PC-3 (cell line): Measurements from ENCODE around the gene NTNG1. TPM values are rescaled to one million over a fixed set of nuclear protein-coding genes. Genes with fewer than 3 reads are reported as not detected.

Experiments used
- ATAC-seq: fragments of 200-7000 bp; cut with Tn5 transposase; 2 replicates; pipeline ENCODE4 v1.9.1; 2020; ENCODE audit warnings: mild to moderate bottlenecking, moderate library complexity
- BruUV-seq: library from RNA; stranded (reverse); fragments of 400-500 nt; replicated peaks from 2 replicates; lab custom pipeline; 2021; lab: Mats Ljungman, UMichigan
- CTCF ChIA-PET: fragments of 300-600 bp; sonication (Branson Sonifier 250); formaldehyde crosslinking; loops from one replicate; lab custom pipeline; 2022; ENCODE audit warnings: antibody characterized with exemption; lab: Charles Lee
- POLR2A ChIA-PET: fragments of 300-600 bp; sonication (Branson Sonifier 250); formaldehyde crosslinking; loops from one replicate; lab custom pipeline; 2022; ENCODE audit warnings: antibody characterized with exemption; ENCODE audit not compliant: unreplicated experiment; lab: Charles Lee
- DNase-seq: peaks from one replicate; pipeline ENCODE4 v3.0.0-alpha.2; 2015
- H2AFZ ChIP-seq: fragments of 300-600 bp; sonication (generic); 2 replicates; pipeline ENCODE4 v1.6.0; 2016; ENCODE audit warnings: antibody characterized with exemption, low read length
- H3F3A ChIP-seq: fragments of 300-600 bp; sonication (generic); one replicate; pipeline ENCODE4 v1.6.0; 2017; ENCODE audit warnings: antibody characterized with exemption, low read length, control low read depth, mild to moderate bottlenecking; ENCODE audit not compliant: unreplicated experiment
- H3K27ac ChIP-seq: fragments of 300-600 bp; sonication (generic); 2 replicates; pipeline ENCODE4 v1.5.1; 2016; ENCODE audit warnings: mild to moderate bottlenecking, low read length
- H3K27me3 ChIP-seq: fragments of 300-600 bp; sonication (generic); 2 replicates; pipeline ENCODE4 v1.6.1; 2016; ENCODE audit warnings: low read length, mixed read lengths
- H3K36me3 ChIP-seq: fragments of 300-600 bp; sonication (generic); 2 replicates; pipeline ENCODE4 v1.6.1; 2016; ENCODE audit warnings: low read depth, mixed run types, low read length, mixed read lengths
- H3K4me1 ChIP-seq: fragments of 300-600 bp; sonication (generic); 2 replicates; pipeline ENCODE4 v1.5.1; 2016; ENCODE audit warnings: low read length; ENCODE audit not compliant: insufficient read depth
- H3K4me2 ChIP-seq: fragments of 300-600 bp; sonication (generic); 2 replicates; pipeline ENCODE4 v1.6.0; 2016; ENCODE audit warnings: low read length
- H3K4me3 ChIP-seq: fragments of 300-600 bp; sonication (generic); 2 replicates; pipeline ENCODE4 v1.5.1; 2016; ENCODE audit warnings: mild to moderate bottlenecking, low read length, mixed read lengths
- H3K79me2 ChIP-seq: fragments of 300-600 bp; sonication (generic); 2 replicates; pipeline ENCODE4 v1.6.1; 2017; ENCODE audit warnings: low read length, mixed read lengths
- H3K9ac ChIP-seq: fragments of 300-600 bp; sonication (generic); 2 replicates; pipeline ENCODE4 v1.6.0; 2016; ENCODE audit warnings: mild to moderate bottlenecking, low read length
- H3K9me2 ChIP-seq: fragments of 300-600 bp; sonication (generic); replicated peaks from 2 replicates; pipeline ENCODE4 v1.6.1; 2016; ENCODE audit warnings: mixed run types, low read length, mixed read lengths
- H3K9me3 ChIP-seq: fragments of 300-600 bp; sonication (generic); 2 replicates; pipeline ENCODE4 v1.6.1; 2016; ENCODE audit warnings: low read length, mixed read lengths
- H4K20me1 ChIP-seq: fragments of 300-600 bp; sonication (generic); 2 replicates; pipeline ENCODE4 v1.6.1; 2016; ENCODE audit warnings: low read length, mixed read lengths
- CTCF ChIP-seq: fragments of 300-600 bp; sonication (generic); conservative IDR thresholded peaks from 2 replicates; pipeline ENCODE4 v1.5.1; 2017; ENCODE audit warnings: antibody characterized with exemption, low read depth, mild to moderate bottlenecking, low read length
- EZH2 ChIP-seq: fragments of 300-600 bp; sonication (generic); IDR thresholded peaks from one replicate; pipeline ENCODE4 v1.6.1; 2017; ENCODE audit warnings: antibody characterized with exemption, mild to moderate bottlenecking, low read length; ENCODE audit not compliant: unreplicated experiment
- EZH2phosphoT487 ChIP-seq: fragments of 300-600 bp; sonication (generic); IDR thresholded peaks from 2 replicates; pipeline ENCODE4 v1.6.1; 2018; ENCODE audit warnings: mild to moderate bottlenecking, antibody characterized with exemption, low read length, borderline replicate concordance
- intact Hi-C: fragments of 100-400 bp; cut with micrococcal nuclease; formaldehyde crosslinking; loops from 2 replicates; pipeline ENCODE4 v1.9.0; 2023
- total RNA-seq: library from RNA; depleted of rRNA; stranded (reverse); fragments of >200 nt; gene quantifications from 2 replicates; pipeline ENCODE4 v1.2.3, GENCODE V29; 2014

Gene NTNG1
- total RNA-seq, 1 experiment from 2014 or later = 6.7 TPM

GRCh38 chr1:107342768-107343167 lies 201.9 kb downstream of the NTNG1 start:
- Histone ChIP-seq H3K4me2 (no peak overlapping the region), H3K9me2 (no peaks in the 10 kb centered on the region), H3K27ac (no peak overlapping the region), H4K20me1 (no peaks in the 10 kb centered on the region), H3K4me1 (no peaks in the 10 kb centered on the region), H2AFZ (no peak overlapping the region), H3K9me3 (no peaks in the 10 kb centered on the region), H3K9ac (no peak overlapping the region), H3K4me3 (no peak overlapping the region), H3K27me3 (no peaks in the 10 kb centered on the region), H3K36me3 (no peaks in the 10 kb centered on the region), H3F3A (no peaks in the 10 kb centered on the region), H3K79me2 (no peaks in the 10 kb centered on the region)
- ChIA-PET CTCF (no interaction called here), POLR2A (no interaction called here)
- no TSS peak for BruUV-seq
- ATAC-seq (no peak), DNase-seq (no peak)
- no peak for TF ChIP-seq EZH2
- TF ChIP-seq CTCF = no peak
- no peak for TF ChIP-seq EZH2phosphoT487
- intact Hi-C loops = no loop called here

DNA sequence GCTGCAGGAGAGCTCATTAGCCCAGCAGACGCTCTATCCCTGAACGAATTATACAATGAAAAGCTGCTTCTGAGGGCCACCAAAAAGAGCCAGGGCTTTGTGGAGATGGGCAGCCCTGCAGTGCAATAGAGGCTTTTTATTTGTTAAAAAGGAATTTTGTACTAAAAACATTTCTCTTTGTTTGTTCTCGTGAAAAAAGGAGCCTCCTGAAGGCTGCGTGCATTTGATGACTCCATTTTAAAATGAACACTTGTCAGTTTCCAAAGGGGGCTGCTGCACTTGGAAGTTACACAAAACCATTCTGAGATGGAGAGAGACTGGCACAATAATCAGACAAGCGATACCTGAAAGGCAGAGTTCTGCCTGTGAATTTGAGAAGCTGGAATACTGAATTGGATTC lies 202.8 kb downstream of the NTNG1 start:
- Histone ChIP-seq H3K9ac (no peak overlapping the region), H3K4me2 (no peak overlapping the region), H3K27ac (no peak overlapping the region), H4K20me1 (no peaks in the 10 kb centered on the region), H3K36me3 (no peaks in the 10 kb centered on the region), H3K9me2 (no peaks in the 10 kb centered on the region), H3K4me3 (no peak overlapping the region), H3K4me1 (no peaks in the 10 kb centered on the region), H3K9me3 (no peaks in the 10 kb centered on the region), H3K27me3 (no peaks in the 10 kb centered on the region), H2AFZ (no peak overlapping the region), H3K79me2 (no peaks in the 10 kb centered on the region), H3F3A (no peaks in the 10 kb centered on the region)
- no peak for DNase-seq
- intact Hi-C loops = no loop called here
- ATAC-seq = no peak
- POLR2A ChIA-PET = no interaction called here
- TF ChIP-seq EZH2 (no peak), CTCF (no peak), EZH2phosphoT487 (no peak)
- BruUV-seq = no TSS peak
- CTCF ChIA-PET = no interaction called here

GRCh38 chr1:107344268-107344760 lies 203.5 kb downstream of the NTNG1 start:
- H3K79me2 ChIP-seq = no peaks in the 10 kb centered on the region
- POLR2A ChIA-PET = no interaction called here
- H2AFZ ChIP-seq = no peak overlapping the region
- no peaks in the 10 kb centered on the region for H4K20me1 ChIP-seq
- H3K4me1 ChIP-seq = no peaks in the 10 kb centered on the region
- H3K27ac ChIP-seq = no peak overlapping the region
- H3F3A ChIP-seq = no peaks in the 10 kb centered on the region
- no peaks in the 10 kb centered on the region for H3K27me3 ChIP-seq
- H3K4me3 ChIP-seq = no peak overlapping the region
- ATAC-seq (no peak), DNase-seq (no peak)
- H3K4me2 ChIP-seq = no peak overlapping the region
- CTCF ChIA-PET = no interaction called here
- no peaks in the 10 kb centered on the region for H3K9me2 ChIP-seq
- BruUV-seq = no TSS peak
- intact Hi-C loops = no loop called here
- TF ChIP-seq EZH2 (no peak), EZH2phosphoT487 (no peak), CTCF (no peak)
- no peaks in the 10 kb centered on the region for H3K9me3 ChIP-seq
- H3K36me3 ChIP-seq = no peaks in the 10 kb centered on the region
- no peak overlapping the region for H3K9ac ChIP-seq
